Lower leg skin (tissue), 3 donors: Measurements from ENCODE around the gene CACYBP.

Experiments used
- POLR2A ChIP-seq, 2 donors: fragments of 450-650 bp; IDR thresholded peaks; one replicate each; pipeline ENCODE4 v1.6.1; 2016 to 2017; ENCODE audit warnings: antibody characterized with exemption in 2 of 2, mild to moderate bottlenecking in 1 of 2, moderate library complexity in 1 of 2
- TF ChIP-seq, protein P1 (sequence below), 3 donors: fragments of 450-650 bp; IDR thresholded peaks; one replicate each; pipeline ENCODE4 v1.5.1; 2016; ENCODE audit warnings: antibody characterized with exemption in 3 of 3, mild to moderate bottlenecking in 3 of 3, moderate library complexity in 2 of 3

- TF ChIP-seq, protein P1, sequence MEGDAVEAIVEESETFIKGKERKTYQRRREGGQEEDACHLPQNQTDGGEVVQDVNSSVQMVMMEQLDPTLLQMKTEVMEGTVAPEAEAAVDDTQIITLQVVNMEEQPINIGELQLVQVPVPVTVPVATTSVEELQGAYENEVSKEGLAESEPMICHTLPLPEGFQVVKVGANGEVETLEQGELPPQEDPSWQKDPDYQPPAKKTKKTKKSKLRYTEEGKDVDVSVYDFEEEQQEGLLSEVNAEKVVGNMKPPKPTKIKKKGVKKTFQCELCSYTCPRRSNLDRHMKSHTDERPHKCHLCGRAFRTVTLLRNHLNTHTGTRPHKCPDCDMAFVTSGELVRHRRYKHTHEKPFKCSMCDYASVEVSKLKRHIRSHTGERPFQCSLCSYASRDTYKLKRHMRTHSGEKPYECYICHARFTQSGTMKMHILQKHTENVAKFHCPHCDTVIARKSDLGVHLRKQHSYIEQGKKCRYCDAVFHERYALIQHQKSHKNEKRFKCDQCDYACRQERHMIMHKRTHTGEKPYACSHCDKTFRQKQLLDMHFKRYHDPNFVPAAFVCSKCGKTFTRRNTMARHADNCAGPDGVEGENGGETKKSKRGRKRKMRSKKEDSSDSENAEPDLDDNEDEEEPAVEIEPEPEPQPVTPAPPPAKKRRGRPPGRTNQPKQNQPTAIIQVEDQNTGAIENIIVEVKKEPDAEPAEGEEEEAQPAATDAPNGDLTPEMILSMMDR (IDR thresholded peaks at IDR 0.05) = peak in 1 of 3 donors; percentile 40
- TF ChIP-seq POLR2A (IDR thresholded peaks at IDR 0.05) = no peak
Observed at GRCh38 chr1:174998569-174999215, 1.1 kb upstream of the CACYBP start.
